Muscle of leg (tissue), 11 donors: ENCODE results near the gene IKZF1. TPM values are rescaled to one million over a fixed set of nuclear protein-coding genes. Genes with fewer than 3 reads are reported as not detected.

Experiments used
- DNase-seq: peaks from one replicate; pipeline ENCODE4 v3.0.0; 2013
- H3K27ac ChIP-seq: one replicate; pipeline ENCODE4 v1.5.1; 2013; ENCODE audit warnings: mild to moderate bottlenecking, low read length, control low read depth
- H3K27me3 ChIP-seq: one replicate; pipeline ENCODE4 v1.6.1; 2013; ENCODE audit warnings: low read length; ENCODE audit not compliant: control insufficient read depth, insufficient read depth
- H3K36me3 ChIP-seq: one replicate; pipeline ENCODE4 v1.6.1; 2013; ENCODE audit warnings: low read length; ENCODE audit not compliant: control insufficient read depth, insufficient read depth
- H3K4me1 ChIP-seq: one replicate; pipeline ENCODE4 v1.6.1; 2013; ENCODE audit warnings: low read length; ENCODE audit not compliant: control insufficient read depth, insufficient read depth
- H3K4me3 ChIP-seq: one replicate; pipeline ENCODE4 v1.5.1; 2013; ENCODE audit warnings: low read length, control low read depth
- H3K9me3 ChIP-seq: replicated peaks from 2 replicates; pipeline ENCODE4 v1.6.1; 2013; ENCODE audit warnings: low read depth, low read length; ENCODE audit not compliant: control insufficient read depth
- WGBS: methylation state at CpG from one replicate; pipeline ENCODE4 v1.1.5; 2013; ENCODE audit warnings: missing lambda C conversion rate; ENCODE audit not compliant: insufficient coverage; 5-methylcytosine and 5-hydroxymethylcytosine counted together
- polyA plus RNA-seq, 8 donors: library from polyadenylated mRNA; unstranded; fragments of 120-200 nt; gene quantifications; one replicate each; pipeline versions ENCODE4 v1.2.1 to v1.2.3, GENCODE V29; 2013; ENCODE audit warnings: inconsistent platforms in 1 of 8, low replicate concordance in 1 of 8; ENCODE audit not compliant: insufficient read length in 8 of 8, insufficient read depth in 1 of 8
- total RNA-seq: library from RNA; stranded (reverse); fragments of 120-200 nt; gene quantifications from one replicate; pipeline ENCODE4 v1.2.4, GENCODE V29; 2013

Gene IKZF1
- total and polyA plus RNA-seq, 9 donors: 1.1 to 2.1 (median 1.6) TPM

DNA sequence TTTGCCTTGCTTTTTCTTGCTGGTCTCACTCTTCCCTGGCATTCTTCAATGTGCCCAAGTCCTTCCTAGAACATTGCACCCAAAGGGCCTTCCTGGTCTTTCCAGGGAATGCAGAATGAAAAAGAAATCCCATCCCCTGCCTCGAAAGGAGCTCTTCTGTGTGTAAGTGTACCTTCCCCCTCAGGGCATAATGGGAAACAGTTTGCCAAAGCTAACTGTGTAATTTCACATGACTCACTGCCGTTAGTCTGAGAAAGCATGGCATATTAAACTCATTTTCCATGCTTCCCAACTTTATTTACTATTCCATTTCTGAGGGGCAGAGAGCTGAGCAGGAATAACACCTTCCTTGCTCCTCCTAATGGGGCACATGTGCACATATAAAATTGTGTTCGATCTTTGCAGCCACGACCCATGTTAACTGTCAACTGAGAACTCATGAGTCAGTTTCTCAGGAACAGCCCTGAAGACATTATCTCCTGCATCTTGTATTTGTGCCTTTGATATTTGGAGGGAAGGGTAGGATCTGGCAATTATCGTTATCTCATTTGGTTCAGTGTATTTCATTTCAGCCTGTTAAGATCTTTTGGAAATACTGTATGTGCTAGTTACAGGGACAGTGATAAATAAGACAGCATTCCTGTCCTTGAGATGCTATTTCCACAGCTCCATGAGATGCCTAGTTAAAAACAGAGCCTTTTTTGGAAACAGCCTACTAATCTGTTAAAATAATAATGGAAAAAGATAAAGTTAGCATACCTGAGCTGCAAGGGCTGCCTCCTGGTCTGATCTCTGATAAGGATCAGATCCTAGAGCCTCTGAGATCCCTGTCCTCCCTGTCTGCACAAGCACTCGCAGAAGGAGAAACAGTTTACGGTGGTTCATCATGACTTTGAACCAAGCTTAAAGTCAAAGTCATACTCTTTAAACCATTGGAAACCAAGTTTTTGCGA lies 42.3 kb downstream of the IKZF1 start:
- Histone ChIP-seq H3K27me3 (no peaks in the 10 kb centered on the region), H3K27ac (no peak overlapping the region), H3K4me3 (no peak overlapping the region), H3K36me3 (no peaks in the 10 kb centered on the region), H3K4me1 (no peaks in the 10 kb centered on the region), H3K9me3 (no peaks in the 10 kb centered on the region)
- DNase-seq: no peak
- WGBS: 56% methylated on average over 7 of the region's 8 CpGs

DNA sequence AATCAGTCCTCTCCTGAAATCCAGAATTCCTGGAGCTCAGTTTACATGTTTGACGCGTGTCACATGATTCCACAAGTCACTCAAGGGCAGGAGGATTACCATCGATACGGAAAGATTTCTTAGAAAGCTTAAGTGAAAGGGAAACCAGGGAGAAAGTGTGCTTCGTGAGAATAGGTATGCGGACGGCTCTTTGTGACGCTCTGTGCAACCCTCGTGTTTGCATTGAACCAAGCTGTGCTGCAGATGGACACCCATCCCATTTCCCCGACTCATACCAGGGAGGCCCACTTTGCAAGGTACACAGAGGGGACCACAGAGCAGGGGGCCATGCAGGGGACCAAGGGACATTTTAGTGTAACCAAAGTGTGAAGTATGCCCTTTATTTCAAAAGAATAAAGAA lies 43.2 kb downstream of the IKZF1 start:
- DNase-seq: no peak
- Histone ChIP-seq H3K27ac (no peak overlapping the region), H3K9me3 (no peaks in the 10 kb centered on the region), H3K4me1 (no peaks in the 10 kb centered on the region), H3K27me3 (no peaks in the 10 kb centered on the region), H3K36me3 (no peaks in the 10 kb centered on the region), H3K4me3 (no peak overlapping the region)
- 73% methylated on average over 9 of the region's 10 CpGs for WGBS

GRCh38 chr7:50348469-50349162 lies 44.1 kb downstream of the IKZF1 start:
- no peaks in the 10 kb centered on the region for H3K4me1 ChIP-seq

GRCh38 chr7:50349399-50349798 lies 44.9 kb downstream of the IKZF1 start:
- H3K27me3 ChIP-seq: no peaks in the 10 kb centered on the region
- H3K36me3 ChIP-seq: no peaks in the 10 kb centered on the region
- no peak overlapping the region for H3K27ac ChIP-seq
- no peaks in the 10 kb centered on the region for H3K9me3 ChIP-seq
- WGBS: 84% methylated on average over 6 of the region's 6 CpGs
- no peak for DNase-seq
- H3K4me1 ChIP-seq: no peaks in the 10 kb centered on the region
- no peak overlapping the region for H3K4me3 ChIP-seq

More at GRCh38 chr7:50348469-50349162, 44.1 kb downstream of the IKZF1 start:
- WGBS: 91% methylated on average over 4 of the region's 8 CpGs
- no peak for DNase-seq
- H3K36me3 ChIP-seq: no peaks in the 10 kb centered on the region
- H3K27ac ChIP-seq: no peak overlapping the region
- no peaks in the 10 kb centered on the region for H3K27me3 ChIP-seq
- no peak overlapping the region for H3K4me3 ChIP-seq
- H3K9me3 ChIP-seq: no peaks in the 10 kb centered on the region

GRCh38 chr7:50349963-50350944 lies 45.7 kb downstream of the IKZF1 start:
- Histone ChIP-seq H3K36me3 (no peaks in the 10 kb centered on the region), H3K27ac (no peak overlapping the region), H3K27me3 (no peaks in the 10 kb centered on the region), H3K4me3 (no peak overlapping the region), H3K4me1 (no peaks in the 10 kb centered on the region), H3K9me3 (no peaks in the 10 kb centered on the region)
- 77% methylated on average over 10 of the region's 18 CpGs for WGBS
- DNase-seq: peak; percentile 51

GRCh38 chr7:50351267-50351666 lies 46.8 kb downstream of the IKZF1 start:
- H3K27me3 ChIP-seq: no peaks in the 10 kb centered on the region
- H3K27ac ChIP-seq: no peak overlapping the region
- no peaks in the 10 kb centered on the region for H3K36me3 ChIP-seq
- H3K4me3 ChIP-seq: no peak overlapping the region
- DNase-seq: no peak
- no CpG with 5 or more reads among the region's 2 CpGs for WGBS
- H3K9me3 ChIP-seq: no peaks in the 10 kb centered on the region
- no peaks in the 10 kb centered on the region for H3K4me1 ChIP-seq

DNA sequence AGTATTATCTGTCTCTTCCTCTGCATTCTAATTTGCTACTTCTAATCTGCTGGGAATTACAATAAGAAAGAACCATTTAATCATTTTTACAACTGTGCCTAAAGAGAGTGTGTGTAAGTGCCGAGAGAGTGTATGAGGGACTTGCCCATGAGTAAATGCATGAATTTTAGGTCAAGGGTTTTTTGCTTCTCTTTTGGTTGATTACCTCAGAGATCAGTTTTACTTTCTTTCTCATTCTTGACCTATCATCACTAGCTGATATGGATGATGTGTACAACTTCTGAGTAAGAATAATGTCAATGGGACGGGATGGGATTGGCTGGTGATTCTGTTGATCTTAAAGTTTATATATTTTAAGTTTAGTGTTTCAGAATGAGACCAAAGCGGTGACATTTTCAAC lies 47.8 kb downstream of the IKZF1 start:
- Histone ChIP-seq H3K9me3 (no peaks in the 10 kb centered on the region), H3K4me1 (no peaks in the 10 kb centered on the region), H3K4me3 (no peak overlapping the region), H3K27ac (no peak overlapping the region), H3K36me3 (no peaks in the 10 kb centered on the region), H3K27me3 (no peaks in the 10 kb centered on the region)
- WGBS: no CpG with 5 or more reads among the region's 3 CpGs
- no peak for DNase-seq

GRCh38 chr7:50352751-50353150 lies 48.2 kb downstream of the IKZF1 start:
- no peaks in the 10 kb centered on the region for H3K36me3 ChIP-seq
- no peaks in the 10 kb centered on the region for H3K4me1 ChIP-seq
- no peak overlapping the region for H3K4me3 ChIP-seq
- no CpG with 5 or more reads among the region's 1 CpG for WGBS
- H3K27me3 ChIP-seq: no peaks in the 10 kb centered on the region
- H3K9me3 ChIP-seq: no peaks in the 10 kb centered on the region
- no peak for DNase-seq
- H3K27ac ChIP-seq: no peak overlapping the region

- no peak for DNase-seq
- H3K36me3 ChIP-seq: no peaks in the 10 kb centered on the region
- H3K9me3 ChIP-seq: no peaks in the 10 kb centered on the region
- WGBS: 67% methylated on average over 1 of the region's 2 CpGs
- no peaks in the 10 kb centered on the region for H3K27me3 ChIP-seq
- no peak overlapping the region for H3K27ac ChIP-seq
- no peak overlapping the region for H3K4me3 ChIP-seq
- H3K4me1 ChIP-seq: no peaks in the 10 kb centered on the region
Measured at GRCh38 chr7:50353201-50353600, 48.7 kb downstream of the IKZF1 start.
